Activated CD8-positive, alpha-beta memory T cell treated with anti-CD3 and anti-CD28 coated beads for 4 hours (primary cell): Measurements from ENCODE around the gene GPBAR1.
"Not testable (repeated sequence)": the region's sequence is repeated elsewhere in the genome, so short reads cannot be mapped to it uniquely, and the experiment has no call there.

Experiments used
- DNase-seq, 2 donors: peaks; one replicate each; pipeline ENCODE4 v3.0.0-alpha.2; 2020; ENCODE audit warnings: low read depth in 2 of 2

The GPBAR1 gene

GRCh38 chr2:218310853-218311540, 50.2 kb downstream of the GPBAR1 start:
- DNase-seq: no peak

GRCh38 chr2:218311541-218312266, 50.9 kb downstream of the GPBAR1 start:
- not testable (repeated sequence) for DNase-seq

- no peak for DNase-seq
Measured at GRCh38 chr2:218312267-218312756, 51.5 kb downstream of the GPBAR1 start.

- no peak for DNase-seq
Measured at GRCh38 chr2:218313356-218313755, 52.5 kb downstream of the GPBAR1 start.
